Left ventricle myocardium inferior (tissue), 1 donor: Measurements from ENCODE around the gene CACNB1. TPM values are rescaled to one million over a fixed set of nuclear protein-coding genes. Genes with fewer than 3 reads are reported as not detected.
A peak's percentile ranks its signal among the peaks of the same experiment; 100 is the strongest.

Experiments
- DNase-seq: peaks from one replicate; pipeline ENCODE4 v3.0.0-alpha.2; 2020
- H3K27ac ChIP-seq: fragments of 200-600 bp; replicated peaks from 2 replicates; pipeline ENCODE4 v1.8.0; 2021
- H3K27me3 ChIP-seq: fragments of 200-600 bp; 2 replicates; pipeline ENCODE4 v1.8.0; 2021; ENCODE audit warnings: low read depth
- H3K36me3 ChIP-seq: fragments of 200-600 bp; 2 replicates; pipeline ENCODE4 v1.8.0; 2021
- H3K4me1 ChIP-seq: fragments of 200-600 bp; 2 replicates; pipeline ENCODE4 v1.8.0; 2021
- H3K4me3 ChIP-seq: fragments of 200-600 bp; 2 replicates; pipeline ENCODE4 v1.8.0; 2021; ENCODE audit warnings: mild to moderate bottlenecking, moderate library complexity
- H3K9me3 ChIP-seq: fragments of 200-600 bp; replicated peaks from 2 replicates; pipeline ENCODE4 v1.8.0; 2021
- intact Hi-C: fragments of 100-400 bp; cut with micrococcal nuclease; formaldehyde crosslinking; loops from one replicate; pipeline ENCODE4 v1.11.0; 2022
- total RNA-seq: library from RNA; stranded (reverse); fragmentation: NEBNext Ultra II Directional; extraction: Animal tissue kit (Norgen Biotek cat#: 25700); gene quantifications from one replicate; pipeline ENCODE4 v1.2.1, GENCODE V29; 2021
- TF ChIP-seq, protein P1 (sequence below): fragments of 200-600 bp; IDR thresholded peaks from 2 replicates; pipeline ENCODE4 v1.8.0; 2021; ENCODE audit warnings: antibody characterized with exemption, mild to moderate bottlenecking, borderline replicate concordance
- donor health status: DM: no; HTN: yes; CAD: no; lungs with severe emphysema.

Gene CACNB1
- total RNA-seq, 1 donor from 2014 or later, result 3.7 TPM

DNA sequence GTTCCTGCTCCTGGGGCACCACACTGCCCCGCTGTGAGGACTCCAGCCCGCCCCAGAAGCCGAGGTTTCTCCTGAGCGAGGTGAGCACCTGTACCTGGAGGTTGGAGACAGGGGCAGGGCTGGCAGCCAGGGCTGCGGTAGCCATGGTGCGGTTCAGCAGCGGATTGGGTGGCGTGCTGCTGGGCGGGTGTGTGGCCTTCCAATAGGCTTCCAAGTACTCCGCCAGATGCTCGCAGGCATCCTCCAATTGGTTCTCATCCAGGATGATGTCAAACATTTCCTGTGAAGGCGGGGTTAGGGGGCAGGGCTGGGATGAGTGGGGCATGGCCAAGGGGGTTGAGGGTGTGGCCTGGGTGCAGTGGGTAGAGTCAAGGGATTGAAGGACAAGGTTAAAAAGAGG, 20.2 kb downstream of the CACNB1 start:
- H3K9me3 ChIP-seq, result no peaks in the 10 kb centered on the region
- H3K4me3 ChIP-seq, result no peak overlapping the region
- H3K27ac ChIP-seq, result no peak overlapping the region
- peaks cover 7% of the 10 kb centered on the region for H3K4me1 ChIP-seq
- peaks cover 4% of the 10 kb centered on the region for H3K27me3 ChIP-seq
- intact Hi-C loops, result no loop called here
- DNase-seq, result no peak
- TF ChIP-seq, protein P1, sequence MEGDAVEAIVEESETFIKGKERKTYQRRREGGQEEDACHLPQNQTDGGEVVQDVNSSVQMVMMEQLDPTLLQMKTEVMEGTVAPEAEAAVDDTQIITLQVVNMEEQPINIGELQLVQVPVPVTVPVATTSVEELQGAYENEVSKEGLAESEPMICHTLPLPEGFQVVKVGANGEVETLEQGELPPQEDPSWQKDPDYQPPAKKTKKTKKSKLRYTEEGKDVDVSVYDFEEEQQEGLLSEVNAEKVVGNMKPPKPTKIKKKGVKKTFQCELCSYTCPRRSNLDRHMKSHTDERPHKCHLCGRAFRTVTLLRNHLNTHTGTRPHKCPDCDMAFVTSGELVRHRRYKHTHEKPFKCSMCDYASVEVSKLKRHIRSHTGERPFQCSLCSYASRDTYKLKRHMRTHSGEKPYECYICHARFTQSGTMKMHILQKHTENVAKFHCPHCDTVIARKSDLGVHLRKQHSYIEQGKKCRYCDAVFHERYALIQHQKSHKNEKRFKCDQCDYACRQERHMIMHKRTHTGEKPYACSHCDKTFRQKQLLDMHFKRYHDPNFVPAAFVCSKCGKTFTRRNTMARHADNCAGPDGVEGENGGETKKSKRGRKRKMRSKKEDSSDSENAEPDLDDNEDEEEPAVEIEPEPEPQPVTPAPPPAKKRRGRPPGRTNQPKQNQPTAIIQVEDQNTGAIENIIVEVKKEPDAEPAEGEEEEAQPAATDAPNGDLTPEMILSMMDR, result no peak
- H3K36me3 ChIP-seq, result peaks cover 12% of the 10 kb centered on the region

GRCh38 chr17:39175695-39176093, 21.8 kb downstream of the CACNB1 start:
- no peak for DNase-seq
- Histone ChIP-seq H3K4me1 (peaks cover 7% of the 10 kb centered on the region), H3K4me3 (no peak overlapping the region), H3K36me3 (peaks cover 12% of the 10 kb centered on the region), H3K9me3 (no peaks in the 10 kb centered on the region), H3K27me3 (peaks cover 4% of the 10 kb centered on the region), H3K27ac (no peak overlapping the region)
- TF ChIP-seq, protein P1, result no peak
- intact Hi-C loops, result no loop called here

- TF ChIP-seq, protein P1, result peak; percentile 90
- Histone ChIP-seq H3K4me3 (no peak overlapping the region), H3K36me3 (peaks cover 12% of the 10 kb centered on the region), H3K27ac (no peak overlapping the region), H3K4me1 (peaks cover 7% of the 10 kb centered on the region), H3K9me3 (no peaks in the 10 kb centered on the region), H3K27me3 (peaks cover 4% of the 10 kb centered on the region)
- peak; percentile 79 for DNase-seq
- intact Hi-C loops, result no loop called here
These were observed 22.4 kb downstream of the CACNB1 start for GRCh38 chr17:39174920-39175694.

- intact Hi-C loops, result no loop called here
- TF ChIP-seq, protein P1, result no peak
- Histone ChIP-seq H3K27me3 (peaks cover 4% of the 10 kb centered on the region), H3K36me3 (peaks cover 12% of the 10 kb centered on the region), H3K27ac (no peak overlapping the region), H3K9me3 (no peaks in the 10 kb centered on the region), H3K4me1 (peaks cover 7% of the 10 kb centered on the region), H3K4me3 (no peak overlapping the region)
- no peak for DNase-seq
These were observed 23.8 kb downstream of the CACNB1 start for GRCh38 chr17:39173526-39174274.

DNA sequence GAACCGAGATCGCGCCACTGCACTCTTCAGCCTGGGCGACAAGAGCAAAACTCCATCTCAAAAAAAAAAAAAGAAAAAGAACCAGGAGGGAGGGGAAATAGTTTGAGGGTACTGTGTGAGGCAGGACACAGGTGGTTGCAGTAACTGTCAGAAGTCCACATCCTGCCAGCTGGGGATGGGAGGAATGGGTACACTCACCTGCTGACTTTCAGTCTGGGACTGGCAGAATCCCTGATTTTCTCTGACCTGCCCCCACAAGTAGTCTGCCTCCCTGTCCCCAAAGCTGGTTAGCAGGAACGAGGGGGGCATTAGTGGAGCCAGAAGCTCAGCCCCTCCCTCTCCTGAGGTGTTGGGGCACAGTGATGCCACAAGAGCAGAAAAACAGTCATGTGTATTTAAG, 24.4 kb downstream of the CACNB1 start:
- peaks cover 12% of the 10 kb centered on the region for H3K36me3 ChIP-seq
- no peak overlapping the region for H3K27ac ChIP-seq
- no peak overlapping the region for H3K4me3 ChIP-seq
- intact Hi-C loops, result no loop called here
- DNase-seq, result no peak
- H3K4me1 ChIP-seq, result peaks cover 8% of the 10 kb centered on the region
- TF ChIP-seq, protein P1, result no peak
- H3K27me3 ChIP-seq, result peaks cover 4% of the 10 kb centered on the region
- peaks cover 4% of the 10 kb centered on the region for H3K9me3 ChIP-seq
